SK-N-SH (cell line): ENCODE data around the gene USP22. TPM values are rescaled to one million over a fixed set of nuclear protein-coding genes. Genes with fewer than 3 reads are reported as not detected.

Experiments used
- CTCF ChIA-PET: fragments of 300-600, 350-600 bp; formaldehyde crosslinking; extraction: SDS; loops from one replicate; lab custom pipeline; 2021; lab: Yijun Ruan, JAX
- POLR2A ChIA-PET: fragments of 350-600 bp; sonication (Branson Sonifier 250); formaldehyde crosslinking; extraction: SDS; loops from one replicate; lab custom pipeline; 2020; ENCODE audit warnings: antibody characterized with exemption, inconsistent platforms; lab: Yijun Ruan, JAX
- DNase-seq: peaks from one replicate; pipeline ENCODE4 v3.0.0; 2012
- H2AFZ ChIP-seq: fragments of 200-600 bp; sonication (generic); 2 replicates; pipeline ENCODE4 v1.8.1; 2016; ENCODE audit warnings: antibody characterized with exemption, mild to moderate bottlenecking, low read depth
- H3F3A ChIP-seq: fragments of 200-600 bp; sonication (generic); replicated peaks from 2 replicates; pipeline ENCODE3; 2016; ENCODE audit warnings: antibody characterized with exemption, mild to moderate bottlenecking; ENCODE audit not compliant: insufficient read depth
- H3K27ac ChIP-seq, 2 experiments: fragments of 200-500 bp in 1 of 2; fragments of 200-600 bp in 1 of 2; sonication (Bioruptor generic) in 1 of 2; sonication (generic), shearing (Covaris generic) in 1 of 2; 2 replicates each; pipeline versions ENCODE4 v1.5.1 to v1.6.1; 2014 to 2016; ENCODE audit warnings: low read depth in 2 of 2, inconsistent platforms in 1 of 2, low read length in 1 of 2, mild to moderate bottlenecking in 1 of 2, mixed read lengths in 1 of 2
- H3K27me3 ChIP-seq: fragments of 200-600 bp; sonication (generic), shearing (Covaris generic); 2 replicates; pipeline ENCODE4 v1.6.1; 2016; ENCODE audit warnings: mixed run types; ENCODE audit not compliant: insufficient read depth
- H3K36me3 ChIP-seq, 2 experiments: fragments of 200-500 bp in 1 of 2; fragments of 200-600 bp in 1 of 2; sonication (Bioruptor generic) in 1 of 2; sonication (generic) in 1 of 2; replicated peaks in 1 of 2; 2 replicates each; pipeline versions ENCODE3 to v1.5.1; 2014 to 2016; ENCODE audit warnings: low read length in 1 of 2, mild to moderate bottlenecking in 1 of 2; ENCODE audit not compliant: insufficient read depth in 2 of 2, control insufficient read depth in 1 of 2
- H3K4me1 ChIP-seq, 2 experiments: fragments of 200-500 bp in 1 of 2; fragments of 200-600 bp in 1 of 2; sonication (Bioruptor generic) in 1 of 2; sonication (generic), shearing (Covaris generic) in 1 of 2; 2 replicates each; pipeline versions ENCODE4 v1.5.1 to v1.6.1; 2014 to 2016; ENCODE audit warnings: low read depth in 1 of 2, low read length in 1 of 2, mixed run types in 1 of 2; ENCODE audit not compliant: insufficient read depth in 2 of 2, control insufficient read depth in 1 of 2
- H3K4me2 ChIP-seq: fragments of 200-600 bp; sonication (generic), shearing (Covaris generic); 2 replicates; pipeline ENCODE4 v1.6.1; 2017; ENCODE audit warnings: mixed run types
- H3K4me3 ChIP-seq, 2 experiments: fragments of 200-500 bp in 1 of 2; fragments of 200-600 bp in 1 of 2; sonication (Bioruptor generic) in 1 of 2; sonication (generic), shearing (Covaris generic) in 1 of 2; 2 replicates each; pipeline versions ENCODE4 v1.5.1 to v1.8.1; 2014 to 2016; ENCODE audit warnings: low read depth in 2 of 2, inconsistent platforms in 1 of 2, low read length in 1 of 2, mild to moderate bottlenecking in 1 of 2, mixed read lengths in 1 of 2, moderate library complexity in 1 of 2
- H3K79me2 ChIP-seq: fragments of 200-600 bp; sonication (generic); 2 replicates; pipeline ENCODE4 v1.8.1; 2017; ENCODE audit warnings: mild to moderate bottlenecking; ENCODE audit not compliant: insufficient read depth
- H3K9ac ChIP-seq: fragments of 200-600 bp; sonication (generic); 2 replicates; pipeline ENCODE4 v1.6.1; 2017; ENCODE audit warnings: mixed run types
- H3K9me2 ChIP-seq: fragments of 200-600 bp; sonication (generic); 2 replicates; pipeline ENCODE4 v1.6.1; 2017; ENCODE audit warnings: mixed run types
- H3K9me3 ChIP-seq: fragments of 200-600 bp; sonication (generic); 2 replicates; pipeline ENCODE4 v1.6.1; 2017; ENCODE audit warnings: mixed run types, mild to moderate bottlenecking, moderate library complexity
- H4K20me1 ChIP-seq: fragments of 200-600 bp; sonication (generic); 2 replicates; pipeline ENCODE4 v1.6.1; 2017; ENCODE audit warnings: mild to moderate bottlenecking, mixed run types; ENCODE audit not compliant: insufficient read depth
- CHD2 ChIP-seq: fragments of 150-350 bp; IDR thresholded peaks from 2 replicates; pipeline ENCODE4 v1.6.1; 2018; ENCODE audit warnings: low read length; ENCODE audit not compliant: partially characterized antibody
- EP300 ChIP-seq, 2 experiments: IDR thresholded peaks; 2 replicates each; pipeline versions ENCODE4 v1.4.0 to v1.6.1; 2012; ENCODE audit warnings: borderline replicate concordance in 1 of 2, low read depth in 1 of 2, low read length in 1 of 2
- FOXM1 ChIP-seq: IDR thresholded peaks from 2 replicates; pipeline ENCODE4 v1.4.0; 2012; ENCODE audit warnings: low read depth, mild to moderate bottlenecking
- GATA2 ChIP-seq: sonication (generic); formaldehyde crosslinking; IDR thresholded peaks from 2 replicates; pipeline ENCODE4 v1.5.0; 2020; ENCODE audit warnings: mild to moderate bottlenecking, missing genetic modification reagents
- MAX ChIP-seq: IDR thresholded peaks from 2 replicates; pipeline ENCODE4 v1.4.0; 2012; ENCODE audit warnings: low read depth
- MEF2A ChIP-seq: IDR thresholded peaks from 2 replicates; pipeline ENCODE4 v1.4.0; 2012; ENCODE audit warnings: low read depth, borderline replicate concordance
- NFIC ChIP-seq: IDR thresholded peaks from 2 replicates; pipeline ENCODE4 v1.4.0; 2012; ENCODE audit warnings: borderline replicate concordance
- POLR2AphosphoS5 ChIP-seq: IDR thresholded peaks from 2 replicates; pipeline ENCODE4 v1.6.1; 2012; ENCODE audit warnings: low read depth, low read length
- RCOR1 ChIP-seq: fragments of 150-350 bp; IDR thresholded peaks from 2 replicates; pipeline ENCODE4 v1.6.1; 2017; ENCODE audit warnings: antibody characterized with exemption, low read length
- REST ChIP-seq: IDR thresholded peaks from 2 replicates; pipeline ENCODE4 v1.6.1; 2012; ENCODE audit warnings: mild to moderate bottlenecking, low read depth, low read length, moderate library complexity
- SMC3 ChIP-seq: IDR thresholded peaks from 2 replicates; pipeline ENCODE4 v1.6.1; 2012; ENCODE audit warnings: low read depth, low read length, improper control_type of control experiment
- USF2 ChIP-seq: fragments of 150-350 bp; IDR thresholded peaks from 2 replicates; pipeline ENCODE4 v1.6.1; 2017; ENCODE audit warnings: antibody characterized with exemption, low read length, low read depth, borderline replicate concordance
- YY1 ChIP-seq: IDR thresholded peaks from 2 replicates; pipeline ENCODE4 v1.4.0; 2012; ENCODE audit warnings: low read depth, mild to moderate bottlenecking
- ZBTB33 ChIP-seq: IDR thresholded peaks from 2 replicates; pipeline ENCODE4 v1.4.0; 2012; ENCODE audit warnings: low read depth, borderline replicate concordance
- WGBS: methylation state at CpG from one replicate; pipeline ENCODE4 v1.1.6; 2017; ENCODE audit warnings: low lambda C conversion rate; 5-methylcytosine and 5-hydroxymethylcytosine counted together
- polyA plus RNA-seq, 3 experiments: library from polyadenylated mRNA; depleted of rRNA; stranded (reverse); fragments of >200 nt; gene quantifications; 2 replicates each; pipeline ENCODE4 v1.2.3, GENCODE V29; 2012

Gene USP22
- polyA plus RNA-seq, 1 of the 3 experiments (the other 2 are of a cell fraction) = 142 TPM

GRCh38 chr17:20987511-20987910, 55.3 kb downstream of the USP22 start:
- Histone ChIP-seq H3K4me3 (no peak overlapping the region), H3K36me3 (peaks cover 6 to 8% of the 10 kb centered on the region in 2 experiments), H3F3A (no peaks in the 10 kb centered on the region), H3K4me1 (peaks cover 0 to 4% of the 10 kb centered on the region in 2 experiments; a peak in 1 of 4 replicates), H3K4me2 (no peak overlapping the region), H3K9me2 (no peaks in the 10 kb centered on the region), H3K9me3 (no peaks in the 10 kb centered on the region), H3K79me2 (no peaks in the 10 kb centered on the region), H3K27ac (no peak overlapping the region), H3K9ac (no peak overlapping the region), H2AFZ (no peak overlapping the region), H3K27me3 (no peaks in the 10 kb centered on the region), H4K20me1 (no peaks in the 10 kb centered on the region)
- ChIA-PET CTCF (no interaction called here), POLR2A (no interaction called here)
- WGBS = 95% methylated on average over 3 of the region's 5 CpGs
- TF ChIP-seq GATA2 (CRISPR knock-in tag) = no peak
- no peak for TF ChIP-seq USF2
- TF ChIP-seq EP300 (IDR thresholded peaks at IDR 0.05; ENCODE audit: borderline replicate concordance in 1 of 2, low read depth in 1 of 2, low read length in 1 of 2) = no peak
- no peak for TF ChIP-seq POLR2AphosphoS5
- no peak for TF ChIP-seq CHD2
- no peak for TF ChIP-seq FOXM1
- TF ChIP-seq ZBTB33 = no peak
- no peak for TF ChIP-seq MEF2A
- no peak for TF ChIP-seq RCOR1
- TF ChIP-seq YY1 = no peak
- no peak for TF ChIP-seq MAX
- TF ChIP-seq SMC3 = no peak
- no peak for TF ChIP-seq NFIC
- TF ChIP-seq REST = no peak
- no peak for DNase-seq
